Stimulated activated memory B cell treated with anti-CD40 and anti-IgM and Interleukin-4, amounts not matched to agents 10 μg/mL and 1 μg/mL and 100 μg/mL, for 72 hours (primary cell): ENCODE results near the gene CHFR.

ENCODE experiments used
- ATAC-seq: fragments of 150-1000 bp; cut with Tn5 transposase; 2 replicates; pipeline ENCODE4 v1.10.0; 2021
- H3K27ac Mint-ChIP-seq: one replicate; pipeline ENCODE4 v1.8.0; 2022; ENCODE audit warnings: mild to moderate bottlenecking, mixed read lengths
- H3K27me3 Mint-ChIP-seq: one replicate; pipeline ENCODE4 v1.8.0; 2022; ENCODE audit warnings: mixed read lengths
- H3K36me3 Mint-ChIP-seq: one replicate; pipeline ENCODE4 v1.8.0; 2022; ENCODE audit warnings: mixed read lengths
- H3K4me1 Mint-ChIP-seq: one replicate; pipeline ENCODE4 v1.8.0; 2022; ENCODE audit warnings: mixed read lengths
- H3K4me3 Mint-ChIP-seq: one replicate; pipeline ENCODE4 v1.8.0; 2022; ENCODE audit warnings: mild to moderate bottlenecking, moderate library complexity, mixed read lengths
- H3K9me3 Mint-ChIP-seq: one replicate; pipeline ENCODE4 v1.8.0; 2022; ENCODE audit warnings: mixed read lengths

CHFR gene

DNA sequence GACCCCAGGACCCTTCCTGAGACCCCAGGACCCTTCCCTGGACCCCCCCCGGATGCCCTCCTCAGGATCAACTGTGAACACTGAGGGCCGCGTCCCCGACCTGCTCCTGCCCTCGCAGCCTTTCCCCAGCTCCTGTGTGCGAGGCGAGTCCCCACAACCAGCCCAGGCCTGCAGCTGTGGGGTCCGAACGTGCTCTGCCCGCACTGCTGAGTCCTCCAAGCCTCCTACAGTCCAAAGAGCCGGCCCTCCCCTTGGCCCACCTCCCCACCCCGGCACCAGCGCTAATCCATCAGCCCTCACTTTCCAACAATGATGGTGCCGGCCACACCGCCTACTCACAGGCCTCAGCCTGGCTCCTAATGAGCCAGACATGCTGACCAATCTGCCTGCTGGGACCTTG lies 99.5 kb downstream of the CHFR start:
- H3K27ac Mint-ChIP-seq, result no peak overlapping the region
- H3K4me3 Mint-ChIP-seq, result no peak overlapping the region
- no peaks in the 10 kb centered on the region for H3K27me3 Mint-ChIP-seq
- peaks cover 71% of the 10 kb centered on the region for H3K36me3 Mint-ChIP-seq
- ATAC-seq, result no peak
- peaks cover 8% of the 10 kb centered on the region for H3K4me1 Mint-ChIP-seq
- no peaks in the 10 kb centered on the region for H3K9me3 Mint-ChIP-seq

DNA sequence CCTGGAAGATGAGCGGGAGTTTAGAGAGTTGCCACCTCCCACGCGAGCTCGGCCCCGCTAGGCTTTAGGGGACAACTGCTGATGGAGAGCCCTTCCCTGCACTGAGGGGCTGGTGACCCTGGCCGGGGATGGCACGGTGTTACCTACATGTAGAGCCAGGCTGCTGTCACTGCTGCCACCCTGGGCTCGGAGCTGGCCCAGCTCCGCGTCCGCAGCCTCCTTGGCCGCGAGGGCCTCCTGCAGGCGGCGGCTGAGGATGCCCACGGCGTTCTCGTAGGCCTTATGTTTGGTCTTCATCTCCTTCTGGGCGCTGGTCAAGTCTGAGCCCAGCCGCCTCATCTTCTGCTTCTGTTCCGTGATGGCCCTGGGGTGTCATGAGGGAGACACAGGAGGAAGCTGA lies 101.2 kb downstream of the CHFR start:
- no peak for ATAC-seq
- no peaks in the 10 kb centered on the region for H3K9me3 Mint-ChIP-seq
- no peak overlapping the region for H3K27ac Mint-ChIP-seq
- H3K36me3 Mint-ChIP-seq, result peaks cover 67% of the 10 kb centered on the region
- no peaks in the 10 kb centered on the region for H3K27me3 Mint-ChIP-seq
- H3K4me3 Mint-ChIP-seq, result no peak overlapping the region
- peaks cover 1% of the 10 kb centered on the region for H3K4me1 Mint-ChIP-seq

DNA sequence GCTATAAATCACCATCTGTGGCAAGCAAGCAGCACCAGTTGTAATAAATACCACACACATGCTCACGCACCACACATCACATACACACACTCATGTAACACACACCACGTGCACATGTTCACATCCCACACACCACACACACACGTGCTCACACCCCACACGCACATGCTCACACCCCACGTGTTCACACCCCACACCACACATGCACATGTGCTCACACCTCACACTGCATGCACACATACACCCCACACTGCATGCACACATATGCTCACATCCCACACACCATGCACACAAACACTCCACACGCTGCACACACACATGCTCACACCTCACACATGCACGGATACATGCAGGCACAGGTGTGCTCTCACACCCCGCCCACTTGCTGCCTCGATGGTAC lies 102.8 kb downstream of the CHFR start:
- ATAC-seq, result no peak
- no peaks in the 10 kb centered on the region for H3K27me3 Mint-ChIP-seq
- H3K27ac Mint-ChIP-seq, result no peak overlapping the region
- no peak overlapping the region for H3K4me3 Mint-ChIP-seq
- no peaks in the 10 kb centered on the region for H3K9me3 Mint-ChIP-seq
- H3K36me3 Mint-ChIP-seq, result peaks cover 72% of the 10 kb centered on the region
- H3K4me1 Mint-ChIP-seq, result peaks cover 5% of the 10 kb centered on the region

DNA sequence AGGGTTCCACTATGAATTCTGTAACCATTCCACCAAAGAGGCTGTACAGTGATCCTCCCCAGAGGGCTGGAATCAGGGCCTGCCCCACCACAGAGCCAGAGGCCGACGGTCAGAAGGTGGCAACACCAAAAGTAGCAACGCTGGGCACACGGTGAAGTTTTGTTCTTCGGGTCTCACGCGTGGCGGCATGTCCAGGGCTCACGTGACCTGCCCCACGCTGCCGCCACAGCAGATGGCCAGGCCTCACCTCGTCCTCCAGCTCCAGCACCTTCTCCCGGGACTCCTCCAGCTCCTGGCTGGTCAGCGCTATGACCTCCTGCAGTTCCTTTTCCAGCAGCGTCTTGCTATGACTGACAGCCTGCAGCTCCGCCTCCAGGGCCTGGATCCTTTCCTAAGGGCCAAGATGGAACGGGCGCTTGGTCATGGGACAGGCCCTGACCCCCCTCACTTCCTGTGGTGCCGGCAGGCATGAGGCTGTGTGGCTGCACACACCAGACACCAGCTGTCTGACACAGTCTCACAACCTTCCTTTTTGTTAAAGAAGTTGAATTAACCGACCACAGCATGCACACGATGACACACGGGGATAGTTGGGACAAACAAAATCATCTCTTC lies 103.4 kb downstream of the CHFR start:
- H3K4me1 Mint-ChIP-seq, result peaks cover 6% of the 10 kb centered on the region
- peaks cover 70% of the 10 kb centered on the region for H3K36me3 Mint-ChIP-seq
- H3K27ac Mint-ChIP-seq, result no peak overlapping the region

More for the DNA sequence above, 103.4 kb downstream of the CHFR start:
- H3K9me3 Mint-ChIP-seq, result no peaks in the 10 kb centered on the region
- no peak for ATAC-seq
- H3K4me3 Mint-ChIP-seq, result no peak overlapping the region
- no peaks in the 10 kb centered on the region for H3K27me3 Mint-ChIP-seq
